OCI-LY3 (cell line): ENCODE results near the gene BTG2.
A peak's percentile ranks its signal among the peaks of the same experiment; 100 is the strongest.

Source experiments
- H2AFZ ChIP-seq: fragments of 200-600, 300-600 bp; shearing (Covaris generic); 2 replicates; pipeline ENCODE4 v1.6.0; 2014; ENCODE audit warnings: antibody characterized with exemption, low read depth, low read length
- H3K27ac ChIP-seq: fragments of 200-600, 300-600 bp; sonication (generic); 2 replicates; pipeline ENCODE4 v1.5.1; 2014; ENCODE audit warnings: mild to moderate bottlenecking, low read length, moderate library complexity, mixed read lengths
- H3K27me3 ChIP-seq: fragments of 200-600, 300-600 bp; sonication (generic); 2 replicates; pipeline ENCODE4 v1.6.1; 2014; ENCODE audit warnings: low read depth, low read length, mixed read lengths
- H3K36me3 ChIP-seq: fragments of 200-600, 300-600 bp; sonication (generic); replicated peaks from 2 replicates; pipeline ENCODE3; 2014; ENCODE audit warnings: low read depth, low read length, mixed read lengths
- H3K4me1 ChIP-seq: fragments of 300-600, 200-600 bp; sonication (generic); 2 replicates; pipeline ENCODE4 v1.6.1; 2014; ENCODE audit warnings: low read length, mixed read lengths
- H3K4me2 ChIP-seq: fragments of 200-600, 300-600 bp; sonication (generic); 2 replicates; pipeline ENCODE4 v1.6.1; 2014; ENCODE audit warnings: low read length, mixed read lengths
- H3K4me3 ChIP-seq: fragments of 300-600, 200-600 bp; sonication (generic); 2 replicates; pipeline ENCODE4 v1.5.1; 2014; ENCODE audit warnings: antibody characterized with exemption, mild to moderate bottlenecking, low read length, moderate library complexity
- H3K79me2 ChIP-seq: fragments of 300-600, 200-600 bp; shearing (Covaris generic); 2 replicates; pipeline ENCODE4 v1.6.1; 2014; ENCODE audit warnings: mild to moderate bottlenecking, low read length, mixed read lengths
- H3K9ac ChIP-seq: fragments of 300-600, 200-600 bp; shearing (Covaris generic); 2 replicates; pipeline ENCODE4 v1.6.0; 2014; ENCODE audit warnings: mild to moderate bottlenecking, low read length, moderate library complexity
- H3K9me3 ChIP-seq: fragments of 200-600, 300-600 bp; shearing (Covaris generic); 2 replicates; pipeline ENCODE4 v1.6.1; 2014; ENCODE audit warnings: low read length, mixed read lengths; ENCODE audit not compliant: insufficient read depth
- H4K20me1 ChIP-seq: fragments of 200-600, 300-600 bp; sonication (generic); 2 replicates; pipeline ENCODE4 v1.6.1; 2016; ENCODE audit warnings: low read length, mixed read lengths; ENCODE audit not compliant: insufficient read depth
- EZH2phosphoT487 ChIP-seq: fragments of 200-600 bp; shearing (Covaris generic); IDR thresholded peaks from 2 replicates; pipeline ENCODE4 v1.6.1; 2018; ENCODE audit warnings: antibody characterized with exemption, mixed run types, low read depth
- TF ChIP-seq, protein P1 (sequence below): fragments of 200-600, 300-600 bp; sonication (generic); IDR thresholded peaks from 2 replicates; pipeline ENCODE4 v1.5.1; 2014; ENCODE audit warnings: antibody characterized with exemption, low read length, low read depth

The BTG2 gene

GRCh38 chr1:203335503-203335902 is 30.2 kb downstream of the BTG2 start:
- Histone ChIP-seq H3K27me3 (peaks cover 4% of the 10 kb centered on the region), H3K9me3 (no peaks in the 10 kb centered on the region), H3K27ac (no peak overlapping the region), H3K9ac (no peak overlapping the region), H4K20me1 (no peaks in the 10 kb centered on the region), H3K36me3 (no peaks in the 10 kb centered on the region), H2AFZ (no peak overlapping the region), H3K4me2 (no peak overlapping the region), H3K4me1 (peaks cover 12% of the 10 kb centered on the region), H3K79me2 (no peaks in the 10 kb centered on the region), H3K4me3 (no peak overlapping the region)
- TF ChIP-seq, protein P1, sequence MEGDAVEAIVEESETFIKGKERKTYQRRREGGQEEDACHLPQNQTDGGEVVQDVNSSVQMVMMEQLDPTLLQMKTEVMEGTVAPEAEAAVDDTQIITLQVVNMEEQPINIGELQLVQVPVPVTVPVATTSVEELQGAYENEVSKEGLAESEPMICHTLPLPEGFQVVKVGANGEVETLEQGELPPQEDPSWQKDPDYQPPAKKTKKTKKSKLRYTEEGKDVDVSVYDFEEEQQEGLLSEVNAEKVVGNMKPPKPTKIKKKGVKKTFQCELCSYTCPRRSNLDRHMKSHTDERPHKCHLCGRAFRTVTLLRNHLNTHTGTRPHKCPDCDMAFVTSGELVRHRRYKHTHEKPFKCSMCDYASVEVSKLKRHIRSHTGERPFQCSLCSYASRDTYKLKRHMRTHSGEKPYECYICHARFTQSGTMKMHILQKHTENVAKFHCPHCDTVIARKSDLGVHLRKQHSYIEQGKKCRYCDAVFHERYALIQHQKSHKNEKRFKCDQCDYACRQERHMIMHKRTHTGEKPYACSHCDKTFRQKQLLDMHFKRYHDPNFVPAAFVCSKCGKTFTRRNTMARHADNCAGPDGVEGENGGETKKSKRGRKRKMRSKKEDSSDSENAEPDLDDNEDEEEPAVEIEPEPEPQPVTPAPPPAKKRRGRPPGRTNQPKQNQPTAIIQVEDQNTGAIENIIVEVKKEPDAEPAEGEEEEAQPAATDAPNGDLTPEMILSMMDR = no peak
- TF ChIP-seq EZH2phosphoT487 = no peak

- no peak for TF ChIP-seq EZH2phosphoT487
- TF ChIP-seq, protein P1 = no peak
These were observed 30.8 kb downstream of the BTG2 start for GRCh38 chr1:203336097-203336496.

GRCh38 chr1:203338335-203339036 is 33.2 kb downstream of the BTG2 start:
- no peak overlapping the region for H3K9ac ChIP-seq
- H3K79me2 ChIP-seq = no peaks in the 10 kb centered on the region
- H3K4me2 ChIP-seq = no peak overlapping the region
- H3K9me3 ChIP-seq = no peaks in the 10 kb centered on the region
- H4K20me1 ChIP-seq = no peaks in the 10 kb centered on the region
- no peaks in the 10 kb centered on the region for H3K36me3 ChIP-seq
- H3K27ac ChIP-seq = no peak overlapping the region
- peaks cover 15% of the 10 kb centered on the region for H3K4me1 ChIP-seq
- H3K27me3 ChIP-seq = peaks cover 26% of the 10 kb centered on the region
- no peak for TF ChIP-seq EZH2phosphoT487
- TF ChIP-seq, protein P1 = peak; percentile 81
- H2AFZ ChIP-seq = no peak overlapping the region
- H3K4me3 ChIP-seq = no peak overlapping the region

More at GRCh38 chr1:203336097-203336496, 30.8 kb downstream of the BTG2 start:
- no peak overlapping the region for H3K4me2 ChIP-seq
- no peak overlapping the region for H3K9ac ChIP-seq
- H3K4me3 ChIP-seq = no peak overlapping the region
- no peaks in the 10 kb centered on the region for H3K79me2 ChIP-seq
- H3K27ac ChIP-seq = no peak overlapping the region
- H2AFZ ChIP-seq = no peak overlapping the region
- H4K20me1 ChIP-seq = no peaks in the 10 kb centered on the region
- no peaks in the 10 kb centered on the region for H3K9me3 ChIP-seq
- no peaks in the 10 kb centered on the region for H3K36me3 ChIP-seq
- peaks cover 12% of the 10 kb centered on the region for H3K4me1 ChIP-seq
- peaks cover 10% of the 10 kb centered on the region for H3K27me3 ChIP-seq

- Histone ChIP-seq H3K4me1 (peaks cover 15% of the 10 kb centered on the region), H3K79me2 (no peaks in the 10 kb centered on the region), H2AFZ (peak overlapping the region; percentile 2; the same call in 1 of the 2 replicates), H3K4me2 (peak overlapping the region; percentile 15; the same call in 1 of the 2 replicates), H4K20me1 (no peaks in the 10 kb centered on the region), H3K36me3 (no peaks in the 10 kb centered on the region), H3K27me3 (peaks cover 43% of the 10 kb centered on the region), H3K27ac (no peak overlapping the region), H3K9me3 (no peaks in the 10 kb centered on the region), H3K4me3 (no peak overlapping the region), H3K9ac (no peak overlapping the region)
- TF ChIP-seq EZH2phosphoT487 = 0 out of 2 replicates have a peak, but pooled peaks have one; percentile 45
- TF ChIP-seq, protein P1 = peak; percentile 99
These were observed 34.9 kb downstream of the BTG2 start for GRCh38 chr1:203340112-203340790.
